Activated CD4-positive, alpha-beta T cell treated with anti-CD3 and anti-CD28 coated beads, Interleukin-10, Interleukin-2, amounts not matched to agents 100 ng/mL and 50 ng/mL, durations not matched to agents 16 hours and 8 hours (primary cell): ENCODE measurements around the gene CLBA1.
A peak's percentile ranks its signal among the peaks of the same experiment; 100 is the strongest.
"Not testable (repeated sequence)": the region's sequence is repeated elsewhere in the genome, so short reads cannot be mapped to it uniquely, and the experiment has no call there.

Experiments
- DNase-seq: peaks from one replicate; pipeline ENCODE4 v3.0.0-alpha.2; 2020

Gene CLBA1

GRCh38 chr14:104985675-104986486 lies at the start of gene CLBA1:
Gene CLBA1, plus strand, starts transcription at chr14:104985788. Its CDS starts 644 bp downstream, at chr14:104986432.
- DNase-seq: peak; percentile 93

GRCh38 chr14:104935955-104936354 lies 49.6 kb upstream of the CLBA1 start:
- DNase-seq: no peak

DNA sequence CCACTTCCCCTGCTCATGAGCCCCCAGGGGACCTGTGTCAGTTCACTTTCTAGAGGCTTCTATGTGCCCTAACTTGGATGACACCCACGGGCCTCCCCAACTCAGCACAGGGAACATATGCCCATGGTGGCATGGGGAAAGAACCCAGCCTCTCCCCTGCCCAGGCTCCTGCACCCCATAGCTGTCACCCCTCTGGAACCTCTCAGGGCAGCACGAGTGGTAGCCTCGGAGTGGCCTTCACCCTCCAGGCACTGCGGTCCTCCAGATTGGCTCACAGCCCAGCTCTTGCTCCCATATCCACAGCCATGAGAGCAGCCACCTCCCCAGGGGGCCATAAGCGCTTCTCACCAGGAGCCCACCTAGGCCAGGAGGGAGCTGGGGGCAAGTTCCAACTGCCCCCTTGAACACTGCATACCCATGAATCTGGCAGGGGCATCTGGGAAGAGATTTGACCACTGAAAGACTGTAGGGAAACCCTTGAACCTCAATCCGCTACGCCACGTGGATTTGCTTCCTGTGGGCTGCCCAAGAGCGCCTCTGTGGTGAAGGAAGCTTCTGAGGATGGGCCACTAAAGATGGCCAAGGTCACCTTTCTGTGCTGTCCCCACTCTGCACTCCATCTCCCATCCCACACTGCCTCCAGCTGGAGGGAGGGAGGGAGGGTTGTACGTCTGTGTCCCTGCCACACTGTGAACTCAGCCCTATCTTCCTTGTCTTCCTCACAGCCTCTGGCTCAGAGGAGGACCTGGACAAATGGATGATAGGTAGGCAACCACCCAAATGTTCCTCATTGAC lies 49.0 kb upstream of the CLBA1 start:
- no peak for DNase-seq

DNA sequence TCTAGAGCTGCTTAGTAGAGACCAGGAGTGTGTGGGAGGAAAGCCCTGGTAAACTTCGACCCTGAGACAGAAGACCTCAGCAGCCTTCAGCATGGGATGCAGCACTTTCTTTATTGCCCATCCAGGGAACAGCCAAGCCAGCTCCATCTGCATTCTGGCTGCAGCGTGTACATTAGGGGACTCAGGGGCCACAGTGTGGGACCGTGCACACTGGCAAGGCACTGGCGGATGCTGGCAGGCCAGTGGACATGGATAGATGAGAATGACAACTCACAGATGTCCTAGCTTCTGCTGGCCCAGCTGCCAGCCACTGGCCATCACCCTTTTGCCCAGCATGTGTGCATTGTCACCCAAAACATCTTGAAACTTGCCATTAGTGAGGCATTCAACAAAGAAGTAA lies 48.4 kb upstream of the CLBA1 start:
- DNase-seq: no peak

DNA sequence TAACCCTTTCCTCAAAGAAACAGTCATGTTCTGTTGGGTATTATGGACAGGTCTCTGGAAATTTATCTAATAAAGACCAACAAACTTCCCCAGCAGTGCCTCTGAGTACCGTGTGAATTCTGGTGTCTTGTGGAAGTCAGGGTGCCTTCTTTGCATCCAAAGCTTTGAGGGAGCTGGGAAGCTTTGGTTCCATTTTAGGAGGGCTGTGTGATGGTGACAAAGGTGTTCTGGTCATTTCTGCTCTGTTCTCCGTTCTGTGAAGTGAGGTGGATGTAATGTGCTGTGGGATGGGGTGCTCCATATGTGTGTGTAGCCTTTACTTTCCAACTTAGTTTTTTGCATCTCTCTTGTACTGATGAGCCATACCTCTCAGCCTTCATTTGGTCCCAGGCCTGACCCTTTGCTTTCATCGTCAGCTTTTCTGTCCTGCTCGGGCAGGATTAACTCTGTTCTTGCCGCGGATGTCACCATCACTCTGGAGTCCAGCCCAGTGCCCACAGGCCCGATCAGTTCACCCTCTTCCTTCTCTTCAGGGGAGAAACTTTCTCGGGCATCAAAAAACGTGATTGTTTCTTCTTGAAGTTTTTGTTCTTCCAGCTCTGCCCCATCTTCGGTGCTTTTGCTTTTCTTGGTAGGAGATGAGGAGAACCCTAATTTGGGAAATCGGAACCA lies 47.8 kb upstream of the CLBA1 start:
- DNase-seq: no peak

DNA sequence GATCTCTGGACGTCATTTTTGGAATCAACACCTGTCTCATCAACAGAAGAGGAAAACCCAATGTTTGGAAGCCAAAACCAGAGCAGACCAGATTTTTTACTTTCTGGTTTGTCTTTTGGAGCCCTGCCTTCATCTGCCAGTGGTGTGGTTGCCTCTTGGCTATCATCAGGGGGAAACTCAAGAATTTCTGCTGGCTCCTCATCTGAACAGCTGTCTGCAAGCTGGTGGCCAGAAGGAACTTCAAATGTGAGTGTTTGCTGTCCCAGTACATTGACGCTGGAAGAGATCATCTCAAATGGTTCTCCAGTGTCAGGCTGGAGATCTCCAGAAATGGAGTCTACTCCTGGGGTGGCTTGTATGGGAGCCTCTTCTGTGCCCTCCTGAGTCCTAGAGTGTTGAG lies 47.2 kb upstream of the CLBA1 start:
- DNase-seq: no peak

DNA sequence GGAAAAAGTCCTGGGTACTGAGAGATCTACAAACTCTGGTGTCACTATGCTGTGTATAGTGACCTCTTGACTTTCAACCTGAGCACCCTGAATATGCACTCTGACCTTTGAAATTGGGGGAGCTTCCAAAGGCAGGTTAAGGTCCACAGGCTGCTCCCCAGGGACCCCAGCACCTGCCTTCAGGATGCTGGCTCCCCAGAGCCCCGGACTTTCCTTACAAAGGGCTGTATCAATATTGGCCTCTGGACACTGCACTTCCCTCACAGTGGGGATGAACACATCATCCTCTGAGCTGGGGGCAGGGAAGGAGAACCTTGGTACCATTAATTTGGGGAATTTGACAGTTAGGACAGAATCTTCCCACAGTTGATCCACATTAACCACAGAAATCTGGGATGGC lies 46.6 kb upstream of the CLBA1 start:
- DNase-seq: no peak

- no peak for DNase-seq
These were observed 45.8 kb upstream of the CLBA1 start for GRCh38 chr14:104939666-104940410.

DNA sequence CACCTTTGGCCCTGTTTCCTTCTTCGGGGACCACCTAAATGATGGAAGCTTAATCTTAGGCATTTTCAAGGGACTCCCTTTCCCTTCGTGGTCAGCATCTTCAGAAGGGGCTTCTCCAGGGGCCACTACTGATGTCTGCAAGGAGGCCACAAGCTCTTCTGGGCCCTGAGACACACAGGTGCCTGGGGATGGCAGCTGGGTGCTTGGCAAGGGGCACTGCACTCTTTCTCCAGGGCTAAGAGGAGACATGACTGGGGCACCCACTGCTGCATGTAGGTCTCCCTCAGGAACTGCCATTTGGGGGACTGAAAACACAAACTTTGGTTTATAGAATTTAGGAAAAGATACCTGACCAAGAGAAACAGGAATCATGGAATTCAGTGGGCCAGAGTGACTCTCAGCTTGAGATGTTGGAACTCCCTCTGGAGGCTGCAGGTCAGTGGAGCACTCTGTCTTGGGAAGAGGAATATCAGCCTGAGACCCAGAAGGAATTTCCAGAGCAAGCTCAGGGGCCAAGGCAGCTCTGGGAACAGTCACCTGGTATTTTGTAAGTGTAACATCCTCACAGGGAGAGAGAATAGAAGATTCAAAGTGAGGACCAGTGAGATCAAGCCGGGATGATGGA lies 45.0 kb upstream of the CLBA1 start:
- DNase-seq: no peak

DNA sequence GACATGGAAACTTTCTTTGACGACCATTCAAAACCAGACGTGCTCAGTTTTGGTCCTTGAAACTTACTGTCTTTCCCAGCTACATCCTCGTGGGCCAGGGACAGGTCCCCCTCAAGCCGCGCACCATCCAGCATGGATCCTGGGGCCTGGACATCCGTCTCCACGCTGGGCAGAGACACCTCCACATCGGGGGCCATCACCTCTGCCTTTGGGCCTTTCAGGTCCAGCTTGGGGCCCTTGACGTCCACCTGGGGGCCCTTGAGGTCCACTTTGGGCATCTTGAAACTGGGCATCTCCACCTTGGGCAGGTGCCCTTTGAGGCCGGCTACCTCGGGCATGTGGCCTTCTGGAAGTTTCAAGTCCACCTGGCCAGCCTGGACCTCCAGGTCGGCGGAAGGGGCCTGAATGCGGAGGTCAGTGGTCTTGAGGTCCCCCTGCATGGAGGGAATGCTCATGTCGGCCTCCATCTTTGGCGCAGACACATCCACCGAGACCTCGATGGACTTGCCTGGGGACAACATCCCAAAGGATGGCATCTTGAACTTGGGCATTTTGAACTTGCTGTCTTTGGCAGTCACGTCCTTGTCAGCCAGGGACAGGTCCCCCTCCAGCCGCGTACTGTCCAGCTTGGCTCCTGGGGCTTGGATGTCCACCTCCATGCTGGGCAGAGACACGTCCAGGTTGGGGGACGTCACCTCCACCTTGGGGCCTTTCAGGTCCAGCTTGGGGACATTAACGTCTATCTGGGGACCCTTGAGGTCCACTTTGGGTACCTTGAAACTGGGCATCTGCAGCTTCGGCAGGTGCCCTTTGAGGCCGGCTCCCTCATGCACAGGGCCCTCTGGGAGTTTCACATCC lies 43.9 kb upstream of the CLBA1 start:
- DNase-seq: no peak

DNA sequence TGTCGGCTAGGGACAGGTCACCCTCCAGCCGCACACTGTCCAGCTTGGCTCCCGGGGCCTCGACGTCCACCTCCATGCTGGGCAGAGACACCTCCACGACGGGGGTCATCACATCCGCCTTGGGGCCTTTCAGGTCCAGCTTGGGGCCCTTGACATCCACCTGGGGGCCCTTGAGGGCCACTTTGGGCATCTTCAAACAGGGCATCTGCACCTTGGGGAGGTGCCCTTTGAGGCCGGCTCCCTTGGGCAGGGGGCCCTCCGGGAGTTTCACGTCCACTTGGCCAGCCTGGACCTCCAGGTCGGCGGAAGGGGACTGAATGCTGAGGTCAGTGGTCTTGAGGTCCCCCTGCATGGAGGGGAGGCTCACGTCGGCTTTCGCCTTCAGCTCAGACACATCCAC lies 43.0 kb upstream of the CLBA1 start:
- no peak for DNase-seq

GRCh38 chr14:104943216-104944015 lies 42.2 kb upstream of the CLBA1 start:
- DNase-seq: not testable (repeated sequence)

DNA sequence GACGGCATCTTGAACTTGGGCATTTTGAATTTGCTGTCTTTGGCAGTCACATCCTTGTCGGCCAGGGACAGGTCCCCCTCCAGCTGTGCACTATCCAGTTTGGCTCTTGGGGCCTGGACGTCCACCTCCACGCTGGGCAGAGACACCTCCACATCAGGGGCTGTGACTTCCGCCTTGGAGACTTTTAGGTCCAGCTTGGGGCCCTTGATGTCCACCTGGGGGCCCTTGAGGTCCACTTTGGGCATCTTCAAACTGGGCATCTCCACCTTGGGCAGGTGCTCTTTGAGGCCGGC lies 41.6 kb upstream of the CLBA1 start:
- DNase-seq: not testable (repeated sequence)

DNA sequence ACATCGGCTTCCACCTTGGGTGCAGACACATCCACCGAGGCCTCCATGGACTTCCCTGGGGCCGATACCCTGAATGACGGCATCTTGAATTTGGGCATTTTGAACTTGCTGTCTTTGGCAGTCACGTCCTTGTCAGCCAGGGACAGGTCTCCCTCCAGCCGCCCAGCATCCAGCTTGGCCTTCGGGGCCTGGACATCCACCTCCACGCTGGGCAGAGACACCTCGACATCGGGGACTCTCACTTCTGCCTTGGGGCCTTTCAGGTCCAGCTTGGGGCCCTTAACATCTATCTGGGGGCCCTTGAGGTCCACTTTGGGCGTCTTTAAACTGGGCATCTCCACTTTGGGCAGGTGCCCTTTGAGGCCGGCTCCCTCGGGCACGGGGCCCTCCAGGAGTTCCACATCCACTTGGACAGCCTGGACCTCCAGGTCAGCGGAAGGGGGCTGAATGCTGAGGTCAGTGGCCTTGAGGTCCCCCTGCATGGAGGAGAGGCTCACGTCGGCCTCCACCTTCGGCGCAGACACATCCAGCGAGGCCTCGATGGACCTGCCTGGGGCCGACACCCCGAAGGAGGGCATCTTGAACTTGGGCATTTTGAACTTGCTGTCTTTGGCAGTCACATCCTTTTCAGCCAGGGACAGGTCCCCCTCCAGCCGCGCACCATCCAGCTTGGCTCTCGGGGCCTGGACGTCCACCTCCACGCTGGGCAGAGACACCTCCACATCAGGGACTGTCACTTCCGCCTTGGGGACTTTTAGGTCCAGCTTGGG lies 41.0 kb upstream of the CLBA1 start:
- DNase-seq: not testable (repeated sequence)

DNA sequence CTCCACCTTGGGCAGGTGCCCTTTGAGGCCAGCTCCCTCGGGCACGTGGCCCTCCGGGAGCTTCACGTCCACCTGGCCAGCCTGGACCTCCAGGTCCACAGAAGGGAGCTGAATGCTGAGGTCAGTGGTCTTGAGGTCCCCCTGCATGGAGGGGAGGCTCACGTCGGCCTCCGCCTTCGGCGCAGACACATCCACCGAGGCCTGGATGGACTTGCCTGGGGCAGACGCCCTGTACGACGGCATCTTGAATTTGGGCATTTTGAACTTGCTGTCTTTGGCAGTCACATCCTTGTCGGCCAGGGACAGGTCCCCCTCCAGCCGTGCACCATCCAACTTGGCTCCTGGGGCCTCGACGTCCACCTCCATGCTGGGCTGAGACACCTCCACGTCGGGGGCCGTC lies 40.3 kb upstream of the CLBA1 start:
- not testable (repeated sequence) for DNase-seq

- not testable (repeated sequence) for DNase-seq
These were observed 39.3 kb upstream of the CLBA1 start for GRCh38 chr14:104945986-104946965.

- not testable (repeated sequence) for DNase-seq
These were observed 38.4 kb upstream of the CLBA1 start for GRCh38 chr14:104947201-104947600.
